HL-60 (cell line): Measurements from ENCODE around the gene CAPZA1.

ENCODE experiments used
- DNase-seq, 2 experiments: peaks; one replicate each; pipeline ENCODE4 v3.0.0-alpha.2; 2010 to 2020; ENCODE audit warnings: low read depth in 1 of 2, low spot score in 1 of 2
- H3K27ac ChIP-seq: fragments of 250-450 bp; sonication (Bioruptor Pico); replicated peaks from 2 replicates; pipeline ENCODE4 v1.5.1; 2020; ENCODE audit warnings: mild to moderate bottlenecking, moderate library complexity
- H3K27me3 ChIP-seq: fragments of 250-450 bp; sonication (Bioruptor Pico); 2 replicates; pipeline ENCODE4 v1.5.1; 2021; ENCODE audit warnings: mild to moderate bottlenecking, moderate library complexity; ENCODE audit not compliant: insufficient read depth, poor library complexity, severe bottlenecking
- H3K4me3 ChIP-seq: replicated peaks from 2 replicates; pipeline ENCODE4 v1.5.1; 2011; ENCODE audit warnings: mild to moderate bottlenecking, control low read depth, low read length; ENCODE audit not compliant: insufficient read depth
- CTCF ChIP-seq: IDR thresholded peaks from one replicate; pipeline ENCODE4 v1.5.1; 2011; ENCODE audit warnings: low read length, control low read depth, inconsistent platforms; ENCODE audit not compliant: insufficient read depth
- GABPA ChIP-seq: IDR thresholded peaks from 2 replicates; pipeline ENCODE4 v1.6.1; 2012; ENCODE audit warnings: low read depth
- POLR2AphosphoS5 ChIP-seq: IDR thresholded peaks from 2 replicates; pipeline ENCODE4 v1.6.1; 2012; ENCODE audit warnings: low read depth
- REST ChIP-seq: IDR thresholded peaks from 2 replicates; pipeline ENCODE4 v1.6.1; 2012; ENCODE audit warnings: low read depth; ENCODE audit not compliant: insufficient replicate concordance
- SPI1 ChIP-seq: IDR thresholded peaks from 2 replicates; pipeline ENCODE4 v1.6.1; 2012; ENCODE audit warnings: low read depth, mild to moderate bottlenecking, borderline replicate concordance

CAPZA1 gene

GRCh38 chr1:112715264-112716053 is 95.8 kb downstream of the CAPZA1 start, which contains the start of gene PPM1J:
TSS of gene PPM1J (minus strand) at chr1:112715332. CDS start at chr1:112715301, 31 bp downstream.
- H3K27ac ChIP-seq, result no peak within 1 kb of the TSS
- DNase-seq, result peak; percentile 69 to 85
- peak within 1 kb of the TSS; percentile 47 for H3K4me3 ChIP-seq
- no peak for TF ChIP-seq POLR2AphosphoS5
- no peak for TF ChIP-seq CTCF
- no peak for TF ChIP-seq SPI1
- TF ChIP-seq GABPA, result no peak
- no peak for TF ChIP-seq REST
- H3K27me3 ChIP-seq, result peaks cover 28% of the 10 kb centered on the region

GRCh38 chr1:112716133-112716720 is 96.6 kb downstream of the CAPZA1 start:
- TF ChIP-seq CTCF (peak; percentile 97), POLR2AphosphoS5 (no peak)
- no peak overlapping the region for H3K27ac ChIP-seq
- peaks cover 20% of the 10 kb centered on the region for H3K27me3 ChIP-seq
- H3K4me3 ChIP-seq, result no peak overlapping the region
- DNase-seq, result peak; percentile 77 to 81

GRCh38 chr1:112717263-112717873 is 97.7 kb downstream of the CAPZA1 start:
- H3K27ac ChIP-seq, result no peak overlapping the region
- peaks cover 15% of the 10 kb centered on the region for H3K27me3 ChIP-seq
- H3K4me3 ChIP-seq, result no peak overlapping the region
- TF ChIP-seq CTCF, result no peak
- no peak for TF ChIP-seq GABPA
- TF ChIP-seq POLR2AphosphoS5, result no peak
- TF ChIP-seq REST, result no peak
- TF ChIP-seq SPI1, result no peak
- DNase-seq, result no peak
